ENCODE results near the gene NAV3.

Gene NAV3, protein sequence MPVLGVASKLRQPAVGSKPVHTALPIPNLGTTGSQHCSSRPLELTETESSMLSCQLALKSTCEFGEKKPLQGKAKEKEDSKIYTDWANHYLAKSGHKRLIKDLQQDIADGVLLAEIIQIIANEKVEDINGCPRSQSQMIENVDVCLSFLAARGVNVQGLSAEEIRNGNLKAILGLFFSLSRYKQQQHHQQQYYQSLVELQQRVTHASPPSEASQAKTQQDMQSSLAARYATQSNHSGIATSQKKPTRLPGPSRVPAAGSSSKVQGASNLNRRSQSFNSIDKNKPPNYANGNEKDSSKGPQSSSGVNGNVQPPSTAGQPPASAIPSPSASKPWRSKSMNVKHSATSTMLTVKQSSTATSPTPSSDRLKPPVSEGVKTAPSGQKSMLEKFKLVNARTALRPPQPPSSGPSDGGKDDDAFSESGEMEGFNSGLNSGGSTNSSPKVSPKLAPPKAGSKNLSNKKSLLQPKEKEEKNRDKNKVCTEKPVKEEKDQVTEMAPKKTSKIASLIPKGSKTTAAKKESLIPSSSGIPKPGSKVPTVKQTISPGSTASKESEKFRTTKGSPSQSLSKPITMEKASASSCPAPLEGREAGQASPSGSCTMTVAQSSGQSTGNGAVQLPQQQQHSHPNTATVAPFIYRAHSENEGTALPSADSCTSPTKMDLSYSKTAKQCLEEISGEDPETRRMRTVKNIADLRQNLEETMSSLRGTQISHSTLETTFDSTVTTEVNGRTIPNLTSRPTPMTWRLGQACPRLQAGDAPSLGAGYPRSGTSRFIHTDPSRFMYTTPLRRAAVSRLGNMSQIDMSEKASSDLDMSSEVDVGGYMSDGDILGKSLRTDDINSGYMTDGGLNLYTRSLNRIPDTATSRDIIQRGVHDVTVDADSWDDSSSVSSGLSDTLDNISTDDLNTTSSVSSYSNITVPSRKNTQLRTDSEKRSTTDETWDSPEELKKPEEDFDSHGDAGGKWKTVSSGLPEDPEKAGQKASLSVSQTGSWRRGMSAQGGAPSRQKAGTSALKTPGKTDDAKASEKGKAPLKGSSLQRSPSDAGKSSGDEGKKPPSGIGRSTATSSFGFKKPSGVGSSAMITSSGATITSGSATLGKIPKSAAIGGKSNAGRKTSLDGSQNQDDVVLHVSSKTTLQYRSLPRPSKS (N-terminal part only)

DNA sequence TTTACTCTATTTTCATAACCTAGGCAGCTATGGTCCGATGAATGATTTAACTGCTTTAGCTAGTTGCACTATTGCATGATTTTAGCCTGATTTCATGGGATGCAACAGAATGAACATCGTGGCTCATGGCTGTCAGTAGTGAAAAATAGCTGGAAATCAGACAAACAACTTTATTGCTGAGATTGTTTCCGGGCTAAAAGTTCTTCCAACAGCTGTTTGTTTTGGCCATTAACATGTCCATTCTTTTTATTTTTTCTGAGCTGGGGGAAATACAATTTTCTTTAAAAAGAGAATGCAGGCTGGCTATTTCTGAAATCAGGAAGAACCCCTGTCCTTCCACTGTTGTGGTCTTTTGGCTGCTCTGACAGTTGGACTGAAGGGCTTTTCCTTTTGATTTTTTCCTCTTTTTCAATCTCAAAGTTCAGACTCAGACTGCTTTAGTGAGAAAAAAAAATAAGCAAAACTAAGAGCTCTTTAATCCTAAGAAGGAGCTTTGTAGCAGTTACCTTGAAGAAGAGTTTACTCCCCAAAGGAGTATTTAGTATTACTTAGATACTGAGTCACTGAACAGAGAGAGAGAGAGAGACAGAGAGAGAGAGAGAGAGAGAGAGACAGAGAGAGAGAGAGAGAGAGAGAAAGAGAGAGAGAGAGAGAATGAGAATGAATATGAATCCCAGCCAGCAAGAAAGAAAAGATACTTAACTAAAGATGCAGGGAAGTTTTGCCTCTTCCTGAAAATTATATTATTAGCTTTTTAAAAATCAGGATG lies at the start of gene NAV3:
Gene NAV3 (plus strand): TSS at position 312 of the 769 bp plus-strand sequence. CDS start 568 bp downstream, outside the sequence.
- DNase-seq (ENCODE audit: low read depth in 3 of 3) = no peak

DNA sequence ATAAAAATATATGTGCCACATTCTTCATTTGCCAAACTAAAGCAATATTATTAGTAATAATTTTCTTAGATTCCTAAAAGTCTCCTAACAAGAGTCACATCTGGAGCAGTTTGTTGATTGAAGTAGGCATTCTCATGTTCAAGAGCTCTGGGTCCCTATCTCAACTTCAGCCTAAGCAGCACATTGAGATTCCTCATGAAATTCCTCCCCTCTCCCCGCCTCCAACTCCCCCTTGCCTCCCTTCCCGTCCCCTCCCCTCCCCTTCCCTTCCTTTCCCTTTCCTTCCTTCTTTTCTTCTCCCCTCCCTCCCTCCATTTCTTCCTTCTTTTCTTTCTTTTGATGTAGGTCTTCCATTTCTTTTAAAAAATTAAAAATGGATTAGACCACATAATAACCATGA lies 48.7 kb upstream of the NAV3 start:
- DNase-seq (ENCODE audit: low read depth in 3 of 3) = no peak

DNA sequence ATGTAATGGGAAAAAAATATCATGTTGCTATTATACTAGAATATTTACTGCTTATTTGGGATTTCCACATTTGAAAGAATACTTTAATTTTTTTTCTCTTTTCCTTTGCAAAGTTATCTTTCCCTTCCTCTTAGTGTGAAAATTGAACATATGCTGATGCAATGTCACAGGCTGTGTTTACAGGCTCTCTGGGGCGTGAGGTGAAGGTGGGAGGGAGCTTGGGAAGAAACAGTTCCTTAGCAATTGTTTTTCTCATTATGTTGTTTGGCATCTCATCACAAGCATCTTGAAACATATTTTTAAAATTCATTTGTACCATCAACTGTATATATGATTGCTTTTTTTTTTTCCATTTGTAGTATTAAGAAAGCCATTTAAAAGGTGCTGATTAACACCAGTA lies 47.9 kb upstream of the NAV3 start:
- no peak for DNase-seq (ENCODE audit: low read depth in 3 of 3)

DNA sequence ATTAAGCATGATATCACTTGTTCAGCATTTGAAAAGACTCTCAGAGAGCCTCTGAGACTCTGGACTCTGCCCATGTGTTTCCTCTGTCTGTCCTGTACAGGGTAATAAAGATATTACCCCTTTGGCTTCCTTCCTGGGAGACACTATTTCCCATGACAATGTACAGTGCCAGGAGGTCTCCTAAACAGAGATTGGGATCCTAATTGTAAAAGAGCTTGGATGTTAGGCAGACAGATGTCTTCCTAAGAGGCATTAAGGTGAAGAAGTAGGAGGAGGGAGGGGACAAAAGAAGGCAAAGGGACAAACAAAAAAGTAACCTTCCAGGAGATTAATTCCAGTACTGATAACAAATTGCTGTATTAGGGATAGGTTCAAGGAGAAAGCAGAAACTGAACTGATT lies 45.5 kb upstream of the NAV3 start:
- no peak for DNase-seq (ENCODE audit: low read depth in 3 of 3)

DNA sequence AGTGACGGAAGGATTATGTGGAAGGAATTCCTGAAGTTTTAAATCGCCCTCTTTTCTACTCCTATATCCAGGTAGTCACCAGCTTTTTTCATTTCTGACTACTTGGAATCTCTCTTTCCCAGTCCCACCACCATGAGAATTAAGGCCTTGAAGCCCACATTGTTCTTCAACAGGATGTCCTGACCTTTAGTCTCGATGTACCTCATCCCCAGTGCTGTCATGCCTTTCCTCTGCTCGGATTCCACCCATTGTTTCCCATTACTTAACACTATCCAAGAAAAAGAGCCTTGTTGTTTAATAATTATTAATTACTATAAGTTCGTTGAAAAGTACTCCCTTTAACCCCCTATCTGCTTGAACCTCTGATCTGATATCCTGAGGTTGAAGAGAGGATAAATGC lies 44.0 kb upstream of the NAV3 start:
- no peak for DNase-seq (ENCODE audit: low read depth in 3 of 3)

DNA sequence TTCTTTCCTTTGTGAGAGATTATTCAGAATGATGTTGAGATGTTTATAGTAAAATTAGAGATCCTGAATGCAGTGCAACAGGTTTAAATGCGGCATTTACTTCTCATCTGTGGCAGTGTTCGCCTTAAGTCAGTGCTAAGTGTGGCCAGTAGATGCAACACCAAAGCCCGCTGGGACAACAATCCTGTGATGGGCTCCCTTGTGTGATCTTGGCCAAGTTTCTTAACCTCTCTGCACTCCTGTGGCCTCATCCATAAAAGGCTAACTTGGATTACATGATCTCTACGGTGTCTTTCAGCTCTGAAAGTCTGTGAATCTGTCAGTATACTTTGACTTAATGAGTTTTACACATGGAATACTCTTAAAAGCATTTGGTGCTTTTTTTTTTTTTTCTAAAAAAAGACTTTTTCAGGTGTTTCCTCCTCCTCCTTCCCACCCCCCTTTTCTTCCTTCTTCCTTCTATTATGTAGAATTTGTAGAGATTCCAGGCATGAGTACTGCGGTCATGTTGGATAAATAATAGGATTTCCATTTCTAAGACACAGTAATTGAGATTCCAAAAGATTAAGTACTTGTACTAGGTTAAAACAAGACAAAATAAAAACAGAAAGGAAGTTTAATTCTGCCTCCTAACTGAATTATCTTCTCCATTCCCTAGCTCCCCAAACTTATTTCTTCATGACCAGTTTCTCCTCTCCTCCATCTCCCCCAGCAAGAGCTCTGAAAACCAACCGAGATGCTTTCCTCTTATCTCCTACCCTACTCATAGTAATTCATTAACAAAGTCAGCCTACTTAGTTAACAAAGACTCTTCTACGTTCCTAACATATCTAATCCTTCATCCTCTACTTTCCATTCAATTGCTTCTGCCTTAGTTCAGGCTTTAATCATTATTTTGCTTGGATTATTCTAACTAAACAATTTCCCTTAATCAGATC lies 42.2 kb upstream of the NAV3 start:
- DNase-seq (ENCODE audit: low read depth in 3 of 3) = no peak

DNA sequence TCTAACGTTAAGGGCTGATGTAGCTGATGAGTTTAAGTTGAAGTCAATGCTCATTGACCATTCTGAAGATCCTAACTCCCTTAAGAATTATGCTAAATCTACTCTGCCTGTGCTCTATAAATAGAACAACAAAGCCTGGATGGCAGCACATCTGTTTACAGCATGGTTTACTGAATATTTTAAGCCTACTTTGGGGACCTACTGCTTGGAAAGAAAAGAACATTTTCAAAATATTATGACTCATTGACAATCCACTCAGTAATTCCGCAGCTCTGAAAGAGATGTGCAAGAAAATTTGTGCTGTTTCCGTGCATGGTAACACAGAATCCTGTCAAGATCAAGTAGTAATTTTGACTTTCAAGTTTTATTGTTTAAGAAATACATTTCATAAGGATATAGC lies 35.0 kb upstream of the NAV3 start:
- DNase-seq (ENCODE audit: low read depth in 3 of 3) = no peak

DNA sequence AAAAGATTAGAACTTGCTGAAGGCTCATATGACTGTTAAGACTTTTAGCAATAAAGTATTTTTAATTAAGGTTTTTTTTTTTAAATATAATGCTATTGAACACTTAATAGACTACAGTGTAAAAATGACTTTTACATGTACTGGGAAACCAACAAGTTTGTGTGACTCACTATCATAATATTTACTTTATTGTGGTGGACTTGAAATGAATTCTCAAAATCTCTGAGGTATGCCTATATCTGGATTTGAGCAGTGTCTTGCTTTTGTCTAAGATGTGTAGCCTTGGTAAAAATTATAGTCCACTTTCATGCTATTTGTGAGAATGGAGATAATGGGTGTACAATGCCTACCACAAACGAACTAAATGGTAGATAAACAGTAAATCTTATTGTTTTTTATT lies 33.9 kb upstream of the NAV3 start:
- no peak for DNase-seq (ENCODE audit: low read depth in 3 of 3)

DNA sequence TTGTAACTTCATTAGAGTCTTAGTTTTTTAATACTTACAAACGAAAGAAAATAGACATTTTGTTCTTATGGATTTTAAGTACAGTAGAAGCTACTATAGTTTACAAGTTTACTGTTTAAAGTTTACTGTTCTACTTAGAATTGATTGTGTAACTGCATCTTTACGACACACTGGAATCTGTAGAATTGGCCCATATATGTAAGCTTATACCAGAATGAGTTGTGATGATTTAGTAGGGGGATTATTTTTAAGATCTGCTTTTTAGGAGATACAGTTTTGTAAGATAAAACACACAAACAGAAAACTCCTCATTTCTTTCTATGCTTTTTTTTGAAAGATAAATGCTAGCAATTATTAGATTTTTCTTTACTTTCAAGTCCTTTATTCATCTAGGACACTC lies 30.2 kb upstream of the NAV3 start:
- no peak for DNase-seq (ENCODE audit: low read depth in 3 of 3)

DNA sequence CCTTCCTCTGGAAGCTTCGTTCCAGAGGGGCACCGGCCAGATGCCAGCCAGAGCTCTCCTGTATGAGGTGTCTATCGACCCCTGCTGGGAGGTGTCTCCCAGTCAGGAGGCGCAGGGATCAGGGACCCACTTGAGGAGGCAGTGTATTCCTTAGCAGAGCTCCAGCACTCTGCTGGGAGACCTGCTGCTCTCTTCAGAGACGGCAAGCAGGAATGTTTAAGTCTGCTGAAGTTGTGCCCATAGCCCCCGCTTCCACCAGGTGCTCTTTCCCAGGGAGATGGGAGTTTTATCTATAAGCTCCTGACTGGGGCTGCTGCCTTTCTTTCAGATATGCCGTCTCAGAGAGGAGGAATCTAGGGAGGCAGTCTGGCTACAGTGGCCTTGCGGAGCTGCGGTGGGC lies 22.2 kb upstream of the NAV3 start:
- no peak for DNase-seq (ENCODE audit: low read depth in 3 of 3)

DNA sequence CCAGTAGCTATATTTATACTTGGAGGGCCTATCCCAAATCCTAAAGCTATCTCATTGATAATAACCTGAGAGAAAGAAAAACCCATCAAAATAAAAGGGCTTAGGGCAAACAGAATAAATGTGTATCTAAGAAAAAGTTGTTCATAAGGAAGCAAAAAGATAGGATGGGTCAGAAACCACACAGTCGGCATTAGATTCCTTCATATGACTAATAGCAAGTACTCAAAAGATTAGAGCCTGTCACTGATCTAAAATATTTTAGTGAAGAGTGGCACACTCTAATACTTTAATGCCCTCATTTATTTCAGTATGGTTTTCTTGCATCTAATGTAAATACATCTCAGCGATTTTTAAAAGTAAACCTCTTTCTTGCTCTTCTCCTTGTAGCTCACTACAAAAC lies 17.1 kb upstream of the NAV3 start:
- no peak for DNase-seq (ENCODE audit: low read depth in 3 of 3)

DNA sequence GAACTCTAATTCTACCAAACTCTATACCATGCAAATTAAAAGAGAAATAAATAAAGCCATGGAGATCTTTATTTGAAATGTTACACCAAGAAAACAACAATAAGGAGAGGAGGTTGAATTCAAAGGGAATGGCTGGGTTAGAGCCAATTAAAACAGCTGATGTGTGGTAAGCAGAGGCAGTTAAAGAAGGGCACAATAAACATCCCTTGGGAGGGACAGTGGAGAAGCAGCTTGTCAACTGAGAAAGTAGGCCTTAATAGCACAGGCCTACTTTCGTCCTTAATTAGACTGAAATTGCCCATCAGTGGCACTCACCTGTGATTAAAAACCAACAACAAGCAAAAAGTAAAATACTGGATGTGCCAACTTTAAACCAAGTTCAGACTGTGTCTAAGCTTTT lies 16.3 kb upstream of the NAV3 start:
- DNase-seq (ENCODE audit: low read depth in 3 of 3) = no peak

DNA sequence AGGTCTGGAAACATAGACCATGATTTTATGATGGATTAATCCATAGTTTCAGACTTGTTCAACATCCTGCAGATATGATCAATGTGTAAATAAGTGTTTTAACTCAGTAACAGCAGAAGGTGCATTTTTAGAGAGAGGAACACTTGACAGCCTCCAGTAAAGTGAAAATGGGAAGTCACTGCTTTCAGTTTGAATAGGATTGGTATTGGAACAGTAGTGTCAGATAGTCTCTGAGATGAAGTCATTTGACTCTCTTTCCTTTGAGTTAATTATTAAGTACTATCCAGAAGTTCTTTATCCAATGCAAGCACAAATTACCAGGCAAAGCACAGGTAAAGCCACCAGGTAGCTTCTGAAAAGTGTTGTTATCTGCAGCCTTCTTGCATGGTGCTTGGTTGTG lies 14.5 kb upstream of the NAV3 start:
- DNase-seq (ENCODE audit: low read depth in 3 of 3) = no peak

DNA sequence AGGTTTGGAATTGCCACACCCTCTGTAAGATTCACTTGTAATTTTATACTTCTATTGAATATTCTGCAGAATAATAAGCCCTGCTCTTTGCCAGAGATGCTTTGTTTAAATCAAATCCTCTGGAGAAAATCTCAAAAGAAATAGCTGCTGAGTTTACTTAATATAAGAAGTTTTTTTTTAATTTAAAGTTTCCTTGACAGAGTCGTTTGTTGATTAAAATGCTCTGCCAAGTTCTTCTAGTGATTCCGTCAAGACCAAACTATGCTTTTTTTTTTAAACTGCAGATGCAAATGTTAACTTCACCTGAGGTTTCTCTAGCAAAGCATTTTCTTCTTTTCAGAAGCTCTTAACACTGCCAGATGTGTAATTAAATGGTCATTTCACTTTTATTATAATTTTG lies 13.4 kb upstream of the NAV3 start:
- DNase-seq (ENCODE audit: low read depth in 3 of 3) = no peak

DNA sequence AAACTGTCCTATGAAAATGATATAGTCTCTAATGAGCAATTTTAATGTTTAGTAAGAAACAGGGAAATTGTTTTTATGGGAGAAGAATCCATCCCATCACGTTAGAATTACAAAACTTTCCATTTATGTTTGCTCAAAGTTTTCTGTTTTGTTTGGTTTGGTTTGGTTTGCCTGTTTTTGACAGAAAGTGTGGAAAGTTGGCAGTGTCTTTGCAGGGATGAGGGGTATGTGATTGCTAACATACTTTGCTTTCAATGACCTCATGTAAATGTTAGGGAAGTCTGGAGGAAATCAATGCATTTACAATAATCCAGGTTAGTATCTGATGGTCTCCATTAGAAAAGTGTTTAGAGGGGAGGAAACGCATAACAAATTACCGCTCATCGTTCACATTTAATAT lies 12.3 kb upstream of the NAV3 start:
- DNase-seq (ENCODE audit: low read depth in 3 of 3) = no peak

DNA sequence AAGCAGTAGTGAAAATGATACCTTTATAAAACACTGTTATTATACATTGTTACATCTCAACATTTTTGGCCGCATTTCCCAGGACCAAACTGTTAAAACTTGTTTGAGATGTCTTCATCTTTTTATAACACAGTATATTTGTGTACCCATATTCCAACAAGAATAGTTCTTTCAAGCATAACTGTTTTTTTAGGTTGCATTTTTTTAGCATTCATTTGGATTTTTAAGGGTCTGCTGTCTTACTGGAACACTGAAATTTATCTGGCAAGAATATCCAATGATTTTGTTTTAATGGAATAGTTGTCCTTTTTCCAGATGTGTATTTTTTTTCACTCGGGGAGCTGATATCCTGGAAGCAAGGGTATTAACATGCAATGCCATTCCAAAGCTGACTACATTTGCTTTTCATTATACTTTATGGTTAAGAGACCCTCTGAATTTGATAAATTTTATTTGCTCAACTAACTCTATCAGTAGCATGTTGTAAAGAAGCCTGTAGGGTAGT lies 8.9 kb upstream of the NAV3 start:
- no peak for DNase-seq (ENCODE audit: low read depth in 3 of 3)

DNA sequence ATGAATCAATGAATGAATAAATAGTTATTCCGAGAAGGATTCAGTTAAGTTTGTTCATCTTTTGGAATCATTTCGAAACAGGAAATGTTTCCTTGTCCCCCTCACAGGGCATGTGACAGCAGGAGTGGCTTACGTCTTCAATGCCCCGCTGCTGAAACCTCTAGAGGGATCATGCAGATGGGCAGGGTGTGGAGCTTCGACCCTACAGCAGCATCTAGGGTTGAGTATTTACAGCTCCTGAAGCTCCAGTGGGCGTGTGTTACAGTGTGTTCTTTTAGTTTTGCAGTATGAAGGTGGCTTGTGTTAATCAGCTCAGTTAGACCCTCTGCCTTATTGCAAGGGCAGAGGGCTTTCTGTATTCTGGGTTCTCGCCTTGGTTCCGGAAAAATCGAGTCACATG lies 2.6 kb downstream of the NAV3 start:
- DNase-seq (ENCODE audit: low read depth in 3 of 3) = no peak

DNA sequence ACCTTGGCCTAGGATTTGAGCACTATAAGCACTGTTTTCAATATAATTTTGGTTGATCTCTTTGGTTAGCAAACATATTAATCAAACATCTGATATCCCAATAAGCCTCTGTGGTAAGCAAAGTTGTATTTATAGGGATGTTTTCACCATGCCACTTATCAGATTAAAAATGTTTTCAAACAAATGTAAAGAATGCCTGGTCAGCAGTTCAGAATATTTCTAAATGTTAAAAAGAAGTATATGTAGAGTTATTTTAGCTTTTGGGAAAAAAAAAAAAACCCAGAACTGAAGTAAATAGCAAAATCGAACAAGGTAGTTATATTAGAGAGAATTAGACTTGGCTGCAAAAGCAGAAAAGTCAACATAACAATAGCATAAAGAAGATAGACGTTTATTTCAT lies 3.9 kb downstream of the NAV3 start:
- no peak for DNase-seq (ENCODE audit: low read depth in 3 of 3)

DNA sequence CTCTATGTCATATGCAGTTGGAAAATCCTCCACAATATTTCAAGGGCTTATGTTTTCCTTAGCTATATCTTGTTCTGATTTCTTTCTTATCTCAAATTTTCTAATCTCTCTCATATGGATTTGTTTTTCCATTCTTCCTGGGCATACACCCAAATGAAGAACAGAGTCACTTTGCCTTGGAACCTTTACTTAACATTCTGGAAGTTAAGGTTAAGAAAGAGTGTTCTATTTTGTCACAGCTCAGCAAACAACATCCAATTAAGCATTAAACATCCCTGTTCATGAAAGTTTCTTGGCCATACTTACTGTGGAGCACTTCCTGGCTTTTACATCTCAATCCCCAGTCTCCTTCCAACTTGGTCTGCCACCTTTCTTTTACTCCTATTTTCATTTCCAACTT lies 5.3 kb downstream of the NAV3 start:
- no peak for DNase-seq (ENCODE audit: low read depth in 3 of 3)

DNA sequence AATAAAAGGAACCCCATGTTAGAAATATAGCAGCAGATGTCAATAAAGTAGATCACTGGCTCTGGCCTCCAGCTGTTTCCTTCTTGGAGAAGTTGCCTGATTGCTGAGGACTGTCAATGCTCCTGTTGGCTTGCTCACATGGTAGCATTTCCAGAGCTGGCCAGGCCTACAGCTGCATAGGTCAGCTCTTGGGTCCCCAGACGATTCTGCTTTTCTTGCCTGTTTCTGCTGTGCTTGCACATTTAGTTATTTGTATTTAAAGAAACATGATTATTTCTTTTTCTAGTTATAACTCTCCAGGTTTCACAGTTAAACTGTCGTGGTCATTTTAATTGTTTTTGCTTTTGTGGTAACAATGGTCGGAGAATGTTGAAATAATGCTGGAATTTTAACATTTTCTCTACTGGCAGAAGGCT lies 7.2 kb downstream of the NAV3 start:
- no peak for DNase-seq (ENCODE audit: low read depth in 3 of 3)

All from stimulated activated CD4-positive, alpha-beta T cell treated with anti-CD3 and anti-CD28 coated beads, TNF-alpha, amount 100 ng/mL, for 48 hours (primary cell).